ENCODE data around the gene NFXL1.
"Not testable (repeated sequence)": the region's sequence is repeated elsewhere in the genome, so short reads cannot be mapped to it uniquely, and the experiment has no call there.

DNA sequence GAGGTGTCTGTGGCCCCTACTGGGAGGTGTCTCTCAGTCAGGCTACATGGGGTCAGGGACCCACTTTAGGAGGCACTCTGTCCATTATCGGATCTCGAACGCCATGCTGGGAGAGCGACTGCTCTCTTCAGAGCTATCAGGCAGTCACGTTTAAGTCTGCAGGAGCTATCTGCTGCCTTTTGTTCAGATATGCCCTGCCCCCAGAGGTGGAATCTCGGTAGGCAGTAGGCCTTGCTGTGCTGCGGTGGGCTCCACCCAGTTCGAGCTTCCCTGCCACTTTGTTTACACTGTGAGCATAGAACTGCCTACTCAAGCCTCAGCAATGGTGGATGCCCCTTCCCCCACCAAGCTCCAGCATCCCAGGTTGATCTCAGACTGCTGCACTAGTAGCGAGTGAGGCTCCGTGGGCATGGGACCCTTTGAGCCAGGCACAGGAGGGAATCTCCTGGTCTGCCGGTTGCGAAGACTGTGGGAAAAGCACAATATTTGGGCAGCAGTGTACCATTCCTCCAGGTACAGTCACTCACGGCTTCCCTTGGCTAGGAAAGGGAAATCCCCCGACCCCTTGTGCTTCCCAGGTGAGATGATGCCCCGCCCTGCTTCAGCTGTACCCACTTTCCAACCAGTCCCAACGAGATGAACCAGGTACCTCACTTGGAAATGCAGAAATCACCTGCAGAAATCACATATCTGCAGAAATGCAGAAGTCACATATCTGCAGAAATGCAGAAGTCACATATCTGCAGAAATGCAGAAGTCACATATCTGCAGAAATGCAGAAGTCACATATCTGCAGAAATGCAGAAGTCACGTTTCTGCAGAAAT lies 8.3 kb upstream of the NFXL1 start:
- TF ChIP-seq POLR2AphosphoS5, POLR2A (IDR thresholded peaks at IDR 0.05): not testable (repeated sequence)
- TF ChIP-seq, protein P1, sequence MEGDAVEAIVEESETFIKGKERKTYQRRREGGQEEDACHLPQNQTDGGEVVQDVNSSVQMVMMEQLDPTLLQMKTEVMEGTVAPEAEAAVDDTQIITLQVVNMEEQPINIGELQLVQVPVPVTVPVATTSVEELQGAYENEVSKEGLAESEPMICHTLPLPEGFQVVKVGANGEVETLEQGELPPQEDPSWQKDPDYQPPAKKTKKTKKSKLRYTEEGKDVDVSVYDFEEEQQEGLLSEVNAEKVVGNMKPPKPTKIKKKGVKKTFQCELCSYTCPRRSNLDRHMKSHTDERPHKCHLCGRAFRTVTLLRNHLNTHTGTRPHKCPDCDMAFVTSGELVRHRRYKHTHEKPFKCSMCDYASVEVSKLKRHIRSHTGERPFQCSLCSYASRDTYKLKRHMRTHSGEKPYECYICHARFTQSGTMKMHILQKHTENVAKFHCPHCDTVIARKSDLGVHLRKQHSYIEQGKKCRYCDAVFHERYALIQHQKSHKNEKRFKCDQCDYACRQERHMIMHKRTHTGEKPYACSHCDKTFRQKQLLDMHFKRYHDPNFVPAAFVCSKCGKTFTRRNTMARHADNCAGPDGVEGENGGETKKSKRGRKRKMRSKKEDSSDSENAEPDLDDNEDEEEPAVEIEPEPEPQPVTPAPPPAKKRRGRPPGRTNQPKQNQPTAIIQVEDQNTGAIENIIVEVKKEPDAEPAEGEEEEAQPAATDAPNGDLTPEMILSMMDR (IDR thresholded peaks at IDR 0.05 in 8 of 11, conservative IDR thresholded peaks at IDR 0.05 in 3 of 11), result not testable (repeated sequence)

Data from spleen (tissue), 7 donors.